LNCaP clone FGC (cell line): Measurements from ENCODE around the gene ZNF525.
"Not testable (repeated sequence)": the region's sequence is repeated elsewhere in the genome, so short reads cannot be mapped to it uniquely, and the experiment has no call there.

Experiments
- DNase-seq: peaks from one replicate; pipeline ENCODE4 v3.0.0-alpha.2; 2011; ENCODE audit warnings: low read depth
- H3K4me3 ChIP-seq: 2 replicates; pipeline ENCODE4 v1.5.1; 2011; ENCODE audit warnings: mild to moderate bottlenecking, low read depth, low read length, control low read depth
- CTCF ChIP-seq: IDR thresholded peaks from 2 replicates; pipeline ENCODE4 v1.5.1; 2012; ENCODE audit warnings: mild to moderate bottlenecking; ENCODE audit not compliant: control insufficient read depth, insufficient read depth; ENCODE audit errors: extremely low read depth

ZNF525 gene

GRCh38 chr19:53357821-53358581 lies 7.5 kb upstream of the ZNF525 start:
- TF ChIP-seq CTCF: no peak
- DNase-seq: no peak

DNA sequence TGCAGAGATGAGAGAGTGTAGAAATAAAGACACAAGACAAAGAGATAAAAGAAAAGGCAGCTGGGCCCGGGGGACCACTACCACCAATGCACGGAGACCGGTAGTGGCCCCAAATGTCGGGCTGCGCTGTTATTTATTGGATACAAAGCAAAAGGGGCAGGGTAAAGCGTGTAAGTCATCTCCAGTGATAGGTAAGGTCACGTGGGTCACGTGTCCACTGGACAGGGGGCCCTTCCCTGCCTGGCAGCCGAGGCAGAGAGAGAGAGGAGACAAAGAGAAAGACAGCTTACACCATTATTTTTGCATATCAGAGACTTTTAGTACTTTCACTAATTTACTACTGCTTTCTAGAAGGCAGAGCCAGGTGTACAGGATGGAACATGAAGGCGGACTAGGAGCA lies 5.4 kb upstream of the ZNF525 start:
- H3K4me3 ChIP-seq, DNase-seq: not testable (repeated sequence)

More at GRCh38 chr19:53357821-53358581, 7.5 kb upstream of the ZNF525 start:
- H3K4me3 ChIP-seq: no peak overlapping the region

- TF ChIP-seq CTCF: no peak
- peak overlapping the region; percentile 74 for H3K4me3 ChIP-seq
- DNase-seq: no peak
Measured at GRCh38 chr19:53365899-53366493, 491 bp downstream of the ZNF525 start.

DNA sequence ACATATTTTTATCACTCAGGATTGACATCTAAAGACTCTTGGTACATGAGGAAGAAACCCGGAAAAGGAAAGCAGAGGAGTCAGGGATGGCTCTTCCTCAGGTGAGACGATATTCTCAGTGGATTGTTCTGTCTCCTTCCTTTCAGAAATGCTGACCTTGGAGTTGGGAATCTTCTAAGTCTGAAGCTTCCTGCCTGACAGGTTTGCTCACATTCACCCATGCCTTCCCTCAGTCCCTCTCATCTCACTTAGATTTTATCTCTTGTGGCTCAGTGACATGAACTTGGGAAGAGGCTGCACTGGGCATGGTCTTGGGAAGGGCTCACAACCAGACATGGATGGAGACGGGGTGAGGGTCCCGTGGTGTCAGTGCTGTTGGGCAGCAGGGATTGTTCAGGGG lies 6.7 kb downstream of the ZNF525 start:
- peak; percentile 68 for DNase-seq
- TF ChIP-seq CTCF: no peak
- no peak overlapping the region for H3K4me3 ChIP-seq

DNA sequence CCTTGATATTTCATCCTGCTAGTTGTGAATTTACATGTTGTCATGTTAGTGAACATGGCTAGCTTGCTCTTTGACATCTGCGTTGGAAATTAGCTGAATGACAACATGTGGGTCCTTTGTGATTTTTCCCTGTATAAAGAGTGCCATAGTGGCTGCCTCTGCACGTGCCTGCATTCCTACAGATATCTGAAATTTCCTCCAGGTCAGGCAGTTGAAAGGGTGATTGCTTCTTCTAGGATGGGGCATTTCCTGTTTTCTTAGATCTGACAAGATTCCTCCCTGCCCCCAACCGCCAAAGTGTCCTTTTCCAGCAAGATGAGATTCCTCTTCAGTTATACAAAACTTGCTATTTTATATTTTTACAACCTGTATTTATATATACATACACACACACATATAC lies 8.8 kb downstream of the ZNF525 start:
- H3K4me3 ChIP-seq: no peak overlapping the region
- DNase-seq: no peak
- no peak for TF ChIP-seq CTCF

DNA sequence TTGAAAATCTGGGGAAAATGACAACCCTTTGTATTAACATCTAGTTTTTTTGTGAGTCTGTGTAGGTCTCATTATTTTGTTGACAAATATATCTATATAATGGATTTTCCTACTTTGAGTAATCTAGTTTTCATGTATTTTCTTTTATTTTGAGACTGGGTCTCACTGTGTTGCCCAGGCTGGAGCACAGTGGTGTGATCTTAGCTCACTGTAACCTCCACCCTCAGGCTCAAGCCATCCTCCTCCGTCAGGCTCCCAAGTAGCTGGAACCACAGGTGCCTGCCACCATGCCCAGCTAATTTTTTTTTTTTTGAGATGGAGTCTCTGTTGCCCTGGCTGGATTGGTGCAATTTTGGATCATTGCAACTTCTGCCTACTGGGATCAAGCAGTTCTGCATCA lies 9.2 kb downstream of the ZNF525 start:
- DNase-seq: no peak
- no peak for TF ChIP-seq CTCF
- H3K4me3 ChIP-seq: no peak overlapping the region

- no peak for DNase-seq
- no peak overlapping the region for H3K4me3 ChIP-seq
- no peak for TF ChIP-seq CTCF
Measured at GRCh38 chr19:53381376-53381775, 15.9 kb downstream of the ZNF525 start.
